HCT116 (cell line): ENCODE results near the gene OR1N2. TPM values are rescaled to one million over a fixed set of nuclear protein-coding genes. Genes with fewer than 3 reads are reported as not detected.

Source experiments
- ATAC-seq: fragments of 200-7000 bp; cut with Tn5 transposase; 2 replicates; pipeline ENCODE4 v1.9.1; 2020; ENCODE audit warnings: mild to moderate bottlenecking, moderate library complexity
- BruUV-seq: library from RNA; stranded (reverse); fragments of 400-500 nt; replicated peaks from 2 replicates; lab custom pipeline; 2021; lab: Mats Ljungman, UMichigan
- CTCF ChIA-PET: fragments of 300-600 bp; sonication (Branson Sonifier 250); formaldehyde crosslinking; loops from one replicate; lab custom pipeline; 2021; ENCODE audit warnings: antibody characterized with exemption; lab: Charles Lee
- POLR2A ChIA-PET: fragments of 300-600, 350-600 bp; sonication (Branson Sonifier 250); formaldehyde crosslinking; loops from one replicate; lab custom pipeline; 2021; ENCODE audit warnings: antibody characterized with exemption; lab: Charles Lee
- RAD21 ChIA-PET, 2 experiments: fragments of 300-600 bp; sonication (Branson Sonifier 250); formaldehyde crosslinking; loops; one replicate each; lab custom pipeline; 2023; ENCODE audit warnings: low total read pairs in 2 of 2; ENCODE audit not compliant: uncharacterized antibody in 2 of 2, unreplicated experiment in 2 of 2, low non-redundant PET in 1 of 2; lab: Charles Lee
- DNase-seq: peaks from one replicate; pipeline ENCODE4 v3.0.0-alpha.2; 2010; ENCODE audit warnings: low read depth, low spot score
- H2AFZ ChIP-seq: fragments of 200-600 bp; shearing (Covaris generic), sonication (generic); 2 replicates; pipeline ENCODE4 v1.6.1; 2017; ENCODE audit warnings: low read depth, mixed run types, mixed read lengths, antibody characterized with exemption, low read length; ENCODE audit not compliant: poor library complexity, severe bottlenecking
- H3K27ac ChIP-seq: 2 replicates; pipeline ENCODE4 v1.5.1; 2012; ENCODE audit warnings: low read depth, low read length
- H3K27me3 ChIP-seq: fragments of 200-600 bp; sonication (generic); 2 replicates; pipeline ENCODE4 v1.6.1; 2016; ENCODE audit warnings: mixed run types, low read length, mixed read lengths; ENCODE audit not compliant: insufficient read depth
- H3K36me3 ChIP-seq, 2 experiments: fragments of 200-500 bp in 1 of 2; fragments of 200-600 bp in 1 of 2; sonication (Bioruptor generic) in 1 of 2; sonication (generic) in 1 of 2; 2 replicates each; pipeline versions ENCODE4 v1.5.1 to v1.6.1; 2014 to 2016; ENCODE audit warnings: low read length in 2 of 2, inconsistent platforms in 1 of 2, mixed read lengths in 1 of 2, mixed run types in 1 of 2; ENCODE audit not compliant: insufficient read depth in 2 of 2, control insufficient read depth in 1 of 2
- H3K4me1 ChIP-seq, 2 experiments: fragments of 200-600 bp in 1 of 2; sonication (generic) in 1 of 2; 2 replicates each; pipeline versions ENCODE4 v1.5.1 to v1.6.1; 2012 to 2017; ENCODE audit warnings: low read length in 2 of 2, inconsistent platforms in 1 of 2, mild to moderate bottlenecking in 1 of 2, mixed read lengths in 1 of 2, mixed run types in 1 of 2, moderate library complexity in 1 of 2; ENCODE audit not compliant: insufficient read depth in 2 of 2, control insufficient read depth in 1 of 2
- H3K4me2 ChIP-seq: fragments of 200-600 bp; sonication (generic); 2 replicates; pipeline ENCODE4 v1.6.1; 2017; ENCODE audit warnings: mixed run types, low read length, mixed read lengths
- H3K4me3 ChIP-seq, 2 experiments: fragments of 200-600 bp in 1 of 2; sonication (generic) in 1 of 2; replicated peaks in 1 of 2; 2 replicates each; pipeline ENCODE4 v1.5.1; 2011 to 2016; ENCODE audit warnings: low read length in 2 of 2, control low read depth in 1 of 2, low read depth in 1 of 2, mild to moderate bottlenecking in 1 of 2, mixed read lengths in 1 of 2, mixed run types in 1 of 2
- H3K79me2 ChIP-seq: fragments of 200-600 bp; sonication (generic); 2 replicates; pipeline ENCODE4 v1.6.1; 2017; ENCODE audit warnings: mild to moderate bottlenecking, mixed run types, low read length, moderate library complexity, mixed read lengths; ENCODE audit not compliant: insufficient read depth
- H3K9ac ChIP-seq: fragments of 200-600 bp; sonication (generic); 2 replicates; pipeline ENCODE4 v1.6.1; 2016; ENCODE audit warnings: low read length, mixed read lengths
- H3K9me2 ChIP-seq: fragments of 200-600 bp; sonication (generic), shearing (Covaris generic); 2 replicates; pipeline ENCODE4 v1.6.1; 2017; ENCODE audit warnings: mixed run types, mild to moderate bottlenecking, moderate library complexity; ENCODE audit not compliant: insufficient read depth
- H3K9me3 ChIP-seq, 2 experiments: fragments of 200-500 bp in 1 of 2; fragments of 200-600 bp in 1 of 2; sonication (Bioruptor generic) in 1 of 2; sonication (generic) in 1 of 2; 2 replicates each; pipeline ENCODE4 v1.6.1; 2014 to 2017; ENCODE audit warnings: low read length in 2 of 2, mixed read lengths in 2 of 2, inconsistent platforms in 1 of 2, low read depth in 1 of 2, mild to moderate bottlenecking in 1 of 2, mixed run types in 1 of 2, moderate library complexity in 1 of 2; ENCODE audit not compliant: control insufficient read depth in 1 of 2, insufficient read depth in 1 of 2
- H4K20me1 ChIP-seq: fragments of 200-600 bp; sonication (generic), shearing (Covaris generic); 2 replicates; pipeline ENCODE4 v1.6.1; 2017; ENCODE audit warnings: mixed run types, mild to moderate bottlenecking, moderate library complexity; ENCODE audit not compliant: insufficient read depth
- CBX3 ChIP-seq: IDR thresholded peaks from 2 replicates; pipeline ENCODE4 v1.6.1; 2012; ENCODE audit warnings: low read depth
- EGR1 ChIP-seq: IDR thresholded peaks from 2 replicates; pipeline ENCODE4 v1.6.1; 2012; ENCODE audit warnings: low read depth
- ELF1 ChIP-seq: IDR thresholded peaks from 2 replicates; pipeline ENCODE4 v1.6.1; 2012; ENCODE audit warnings: low read depth, borderline replicate concordance
- EZH2 ChIP-seq: fragments of 200-600 bp; sonication (generic); IDR thresholded peaks from 2 replicates; pipeline ENCODE4 v1.6.1; 2017; ENCODE audit warnings: antibody characterized with exemption, mixed run types
- EZH2phosphoT487 ChIP-seq: fragments of 200-600 bp; IDR thresholded peaks from 2 replicates; pipeline ENCODE4 v1.6.1; 2018; ENCODE audit warnings: antibody characterized with exemption, borderline replicate concordance
- FOSL1 ChIP-seq: IDR thresholded peaks from 2 replicates; pipeline ENCODE4 v1.6.1; 2012; ENCODE audit warnings: low read depth
- POLR2A ChIP-seq: IDR thresholded peaks from 2 replicates; pipeline ENCODE4 v1.7.0; 2011; ENCODE audit warnings: borderline replicate concordance; ENCODE audit not compliant: insufficient read depth, insufficient read length; ENCODE audit errors: extremely low read depth
- POLR2AphosphoS5 ChIP-seq: IDR thresholded peaks from 2 replicates; pipeline ENCODE4 v1.6.1; 2011; ENCODE audit warnings: mild to moderate bottlenecking, low read depth, low read length, moderate library complexity
- RAD21 ChIP-seq: IDR thresholded peaks from 2 replicates; pipeline ENCODE4 v1.6.1; 2012; ENCODE audit warnings: low read depth, mild to moderate bottlenecking
- SIN3A ChIP-seq: IDR thresholded peaks from 2 replicates; pipeline ENCODE4 v1.6.1; 2012; ENCODE audit warnings: low read depth
- SP1 ChIP-seq: IDR thresholded peaks from 2 replicates; pipeline ENCODE4 v1.6.1; 2012; ENCODE audit warnings: low read depth
- TCF7L2 ChIP-seq: IDR thresholded peaks from 2 replicates; pipeline ENCODE4 v1.7.0; 2011; ENCODE audit warnings: borderline replicate concordance, inconsistent platforms; ENCODE audit not compliant: insufficient read depth, insufficient read length; ENCODE audit errors: extremely low read depth
- YY1 ChIP-seq: IDR thresholded peaks from 2 replicates; pipeline ENCODE4 v1.6.1; 2011; ENCODE audit warnings: low read length, low read depth, moderate library complexity, mild to moderate bottlenecking; ENCODE audit not compliant: insufficient replicate concordance; ENCODE audit errors: extremely low read depth
- ZFX ChIP-seq: fragments of 450-650 bp; IDR thresholded peaks from 2 replicates; pipeline ENCODE4 v1.6.1; 2017
- ZNF274 ChIP-seq: fragments of 200-500 bp; sonication (Bioruptor generic); IDR thresholded peaks from 2 replicates; pipeline ENCODE4 v1.6.1; 2014; ENCODE audit warnings: mild to moderate bottlenecking, low read depth, low read length, inconsistent platforms
- intact Hi-C: fragments of 100-400 bp; cut with micrococcal nuclease; formaldehyde crosslinking; loops from 2 replicates; pipeline ENCODE4 v1.10.0; 2022
- total RNA-seq: library from RNA; stranded (reverse); gene quantifications from one replicate; pipeline ENCODE4 v1.2.1, GENCODE V29; 2021; ENCODE audit not compliant: unreplicated experiment
- TF ChIP-seq, protein P1 (sequence below): IDR thresholded peaks from 2 replicates; pipeline ENCODE4 v1.6.1; 2012
- TF ChIP-seq, protein P2 (sequence below): IDR thresholded peaks from 2 replicates; pipeline ENCODE4 v1.6.1; 2012

The OR1N2 gene
- total RNA-seq, 1 experiment from 2014 or later, result not detected

DNA sequence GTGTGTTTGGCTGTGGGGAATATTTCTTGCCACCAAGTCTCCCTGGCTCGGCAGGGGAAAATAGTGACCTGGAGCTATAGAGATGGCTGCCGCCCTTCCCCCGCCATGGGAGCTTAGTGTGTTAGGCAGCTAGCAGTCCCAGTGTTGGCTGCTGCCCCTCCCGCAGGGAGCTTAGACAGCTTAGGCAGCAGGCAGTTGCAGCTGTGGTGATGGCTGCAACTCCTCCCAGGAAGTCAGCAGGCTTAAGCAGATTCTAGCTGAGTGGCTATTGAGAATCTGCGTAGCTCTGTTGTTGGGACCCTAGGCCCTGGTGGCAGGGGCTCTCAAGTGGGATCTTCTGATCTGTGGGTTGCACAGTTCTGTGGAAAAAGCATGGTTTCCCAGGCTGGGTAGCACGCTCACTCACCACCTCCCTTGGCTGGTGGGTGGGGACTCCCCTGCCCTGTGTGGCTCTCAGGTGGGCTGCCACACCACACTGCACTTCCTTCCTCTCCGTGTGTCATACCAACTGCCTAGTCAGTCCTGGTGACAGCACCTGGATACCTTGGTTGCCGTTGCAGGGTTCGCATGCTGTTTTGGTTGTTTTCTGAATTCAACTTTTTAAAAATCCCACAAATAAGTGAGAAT lies 9.3 kb downstream of the OR1N2 start:
- ChIA-PET CTCF (no interaction called here), RAD21 (no interaction called here), POLR2A (no interaction called here)
- no peak overlapping the region for H3K9ac ChIP-seq
- TF ChIP-seq SP1 (no peak), RAD21 (no peak), EGR1 (no peak), TCF7L2 (no peak), ZFX (no peak), POLR2AphosphoS5 (no peak), POLR2A (no peak), EZH2phosphoT487 (no peak), CBX3 (no peak), FOSL1 (no peak), YY1 (no peak), EZH2 (no peak), ELF1 (no peak), ZNF274 (no peak), SIN3A (no peak)
- TF ChIP-seq, protein P1, sequence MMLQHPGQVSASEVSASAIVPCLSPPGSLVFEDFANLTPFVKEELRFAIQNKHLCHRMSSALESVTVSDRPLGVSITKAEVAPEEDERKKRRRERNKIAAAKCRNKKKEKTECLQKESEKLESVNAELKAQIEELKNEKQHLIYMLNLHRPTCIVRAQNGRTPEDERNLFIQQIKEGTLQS, result no peak
- TF ChIP-seq, protein P2, sequence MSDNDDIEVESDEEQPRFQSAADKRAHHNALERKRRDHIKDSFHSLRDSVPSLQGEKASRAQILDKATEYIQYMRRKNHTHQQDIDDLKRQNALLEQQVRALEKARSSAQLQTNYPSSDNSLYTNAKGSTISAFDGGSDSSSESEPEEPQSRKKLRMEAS, result no peak
- H3K9me3 ChIP-seq, result no peaks in the 10 kb centered on the region
- H4K20me1 ChIP-seq, result no peaks in the 10 kb centered on the region
- no TSS peak for BruUV-seq
- no peak overlapping the region for H3K27ac ChIP-seq
- DNase-seq (no peak), ATAC-seq (no peak)
- H3K4me1 ChIP-seq, result no peaks in the 10 kb centered on the region
- no peak overlapping the region for H3K4me3 ChIP-seq
- no peak overlapping the region for H2AFZ ChIP-seq
- H3K79me2 ChIP-seq, result no peaks in the 10 kb centered on the region
- H3K36me3 ChIP-seq, result no peaks in the 10 kb centered on the region
- peaks cover 6% of the 10 kb centered on the region for H3K27me3 ChIP-seq
- intact Hi-C loops, result no loop called here
- no peaks in the 10 kb centered on the region for H3K9me2 ChIP-seq
- H3K4me2 ChIP-seq, result no peak overlapping the region
